Measurements from ENCODE around the gene SHC2.

DNA sequence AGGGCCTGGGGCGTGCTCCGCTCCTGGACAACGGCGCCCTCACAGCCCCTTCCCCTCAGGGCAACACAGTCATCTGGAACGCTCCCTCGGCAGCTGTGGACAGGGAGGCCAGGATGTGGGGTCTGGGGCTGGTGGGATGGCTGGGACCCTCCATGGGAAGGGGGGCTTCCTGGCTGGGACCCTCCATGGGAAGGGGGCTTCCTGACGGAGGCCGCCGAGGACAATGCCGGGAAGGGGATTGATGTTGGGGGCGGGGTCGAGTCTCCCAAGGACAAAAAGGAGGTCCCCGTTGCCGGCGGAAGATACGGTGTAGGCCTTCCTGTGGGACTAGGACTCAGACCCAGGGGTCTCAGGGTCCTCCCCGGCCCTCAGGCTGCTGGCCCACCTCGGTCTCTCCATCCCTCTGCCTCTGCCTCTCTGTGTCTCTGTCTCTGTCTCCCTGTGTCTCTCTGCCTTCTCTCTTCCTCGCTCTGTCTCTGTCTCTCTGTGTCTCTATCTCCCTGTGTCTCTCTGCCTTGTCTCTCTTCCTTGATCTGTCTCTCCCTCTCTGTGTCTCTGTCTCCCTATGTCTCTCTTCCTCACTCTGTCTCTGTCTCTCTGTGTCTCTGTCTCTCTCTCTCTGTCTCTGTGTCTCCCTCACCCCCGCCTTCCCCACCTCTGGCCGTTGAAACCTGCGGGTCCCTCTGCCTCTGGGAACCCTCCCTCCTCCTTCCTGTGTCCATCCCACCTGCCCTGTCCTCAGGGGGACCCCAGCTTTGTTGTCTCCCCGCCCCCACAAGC is 32.7 kb upstream of the SHC2 start:
- no peak for TF ChIP-seq CTCF (IDR thresholded peaks at IDR 0.05)
- no peak for TF ChIP-seq POLR2A (IDR thresholded peaks at IDR 0.05)
- no peak for TF ChIP-seq POLR2AphosphoS5 (IDR thresholded peaks at IDR 0.05)

All from stomach (tissue), 4 donors.